Hematopoietic multipotent progenitor cell treated with erythropoietin and hydrocortisone succinate and interleukin-3 and kit ligand, for 15 days (in vitro differentiated cells): ENCODE measurements around the gene OTOP1.
"Not testable (repeated sequence)": the region's sequence is repeated elsewhere in the genome, so short reads cannot be mapped to it uniquely, and the experiment has no call there.

Experiments used
- DNase-seq: peaks from one replicate; pipeline ENCODE4 v3.0.0-alpha.2; 2015; ENCODE audit warnings: low spot score

OTOP1 gene

DNA sequence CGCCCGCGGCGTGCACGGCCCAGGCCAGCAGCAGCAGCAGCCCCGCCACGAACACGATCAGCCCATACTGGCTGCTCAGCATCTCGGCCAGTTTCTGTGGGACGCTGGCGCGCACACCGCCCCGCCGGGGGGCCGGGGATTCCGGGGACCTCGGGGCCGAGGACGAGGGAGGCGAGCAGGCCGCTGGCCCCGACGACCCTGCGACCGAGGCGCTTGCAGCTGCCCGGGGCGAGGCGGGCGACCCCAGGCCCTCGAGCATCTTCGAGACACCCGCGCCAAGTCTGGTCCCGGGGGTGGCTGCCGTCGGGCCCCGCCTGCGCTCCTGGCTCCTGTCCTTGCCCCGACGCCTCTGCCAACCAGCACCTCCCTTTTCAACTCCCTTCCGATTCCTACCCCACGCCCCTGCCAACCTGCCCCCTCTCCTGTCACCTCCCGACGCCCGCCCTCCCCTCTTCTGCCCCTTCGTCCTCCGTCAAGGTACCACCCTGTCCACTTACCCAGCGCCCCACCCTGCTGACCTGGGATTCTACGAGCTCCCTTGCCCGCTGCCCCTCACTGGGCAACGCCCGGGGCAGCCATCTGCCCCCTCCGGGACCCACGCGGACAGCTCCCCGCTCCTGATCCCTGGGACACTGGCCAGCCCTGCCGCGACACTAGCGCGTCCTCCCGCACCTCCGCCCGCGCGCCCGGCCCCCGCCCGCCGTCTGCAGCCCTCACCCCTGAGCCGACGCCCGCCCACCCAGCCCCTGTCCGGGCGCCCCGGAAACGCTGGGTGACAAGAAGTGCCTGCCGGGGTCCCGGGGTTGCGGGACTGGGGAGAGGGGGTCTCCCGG, at the start of gene OTOP1:
OTOP1 (minus strand) TSS at position 324 of the 833 bp plus-strand sequence; CDS start at position 259, 65 bp downstream.
- DNase-seq: no peak

- DNase-seq: no peak
Measured at GRCh38 chr4:4274226-4274625, 47.5 kb upstream of the OTOP1 start.

DNA sequence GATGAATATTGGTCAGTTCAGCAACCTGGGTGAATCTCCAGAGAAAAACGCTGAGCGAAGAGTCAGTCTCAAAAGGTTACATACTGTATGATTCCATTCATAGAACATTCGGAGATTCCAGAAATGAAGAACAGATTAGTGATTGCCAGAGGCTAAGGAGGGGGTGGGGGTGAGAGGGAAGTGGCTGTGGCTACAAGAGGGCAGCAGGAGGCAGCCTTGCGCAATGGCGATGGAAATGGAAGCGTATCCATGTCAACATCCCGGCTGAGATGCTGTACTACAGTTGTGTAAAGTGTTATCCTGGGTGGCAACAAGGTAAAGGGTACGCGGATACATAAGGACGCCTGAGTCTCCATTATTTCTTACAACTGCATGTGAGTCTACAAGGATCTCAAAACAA, 45.2 kb upstream of the OTOP1 start:
- DNase-seq: no peak

DNA sequence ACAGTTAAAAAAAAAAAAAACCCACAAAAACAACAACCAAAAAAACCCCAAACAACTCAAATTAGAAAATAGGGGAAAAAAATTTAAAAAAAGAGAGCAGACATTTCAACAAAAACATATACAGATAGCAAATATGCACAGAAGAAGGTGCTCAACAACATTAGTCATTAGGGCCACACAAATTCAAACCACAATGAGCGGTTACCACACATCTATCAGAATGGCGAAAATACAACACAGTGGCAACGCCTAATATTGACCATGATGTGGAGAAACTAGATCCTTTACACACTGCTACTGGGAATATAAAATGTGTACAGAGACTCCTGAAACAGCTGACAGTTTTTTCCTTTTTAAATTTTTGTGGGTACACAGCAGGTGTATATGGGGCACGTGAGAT, 43.8 kb upstream of the OTOP1 start:
- DNase-seq: no peak

- no peak for DNase-seq
Measured at GRCh38 chr4:4269856-4270255, 43.1 kb upstream of the OTOP1 start.

- DNase-seq: no peak
Measured at GRCh38 chr4:4269331-4269731, 42.6 kb upstream of the OTOP1 start.

DNA sequence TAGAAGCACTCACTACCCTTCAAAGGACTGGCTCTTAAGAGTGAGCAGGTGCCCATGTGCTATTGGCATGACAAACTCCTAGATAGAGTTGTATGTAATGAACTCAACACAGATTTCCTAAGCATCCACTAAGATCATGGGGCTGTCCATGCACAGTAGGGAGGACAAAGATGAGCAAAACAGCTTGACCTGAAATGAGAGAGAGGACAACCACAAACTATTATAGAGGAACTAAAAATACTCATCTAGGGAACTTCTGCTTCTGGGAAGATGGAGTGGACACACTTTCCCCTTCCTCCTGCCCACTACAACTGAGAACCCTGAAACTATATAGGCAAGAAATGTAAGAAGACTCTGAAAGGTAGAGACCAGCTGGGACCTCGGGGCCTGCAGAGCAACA, 42.0 kb upstream of the OTOP1 start:
- no peak for DNase-seq

DNA sequence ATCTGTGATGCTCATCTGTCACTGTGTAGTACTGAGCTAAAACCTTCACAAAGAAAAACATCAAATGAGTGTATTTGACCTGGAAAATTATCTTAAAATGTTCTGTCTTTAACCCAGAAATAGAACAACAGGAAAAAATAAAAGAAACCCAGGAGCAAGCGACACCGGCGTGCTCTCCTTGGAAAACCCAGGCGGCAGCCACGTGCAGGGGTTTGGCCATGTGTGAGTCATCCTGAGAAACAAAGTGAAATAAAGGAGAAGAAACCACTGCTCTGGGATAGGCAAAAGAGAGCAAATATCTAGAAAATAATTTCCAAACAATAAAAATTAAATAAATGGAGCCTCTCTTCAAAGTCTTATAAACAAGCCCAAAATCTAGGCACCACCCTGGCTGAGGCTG, 41.3 kb upstream of the OTOP1 start:
- no peak for DNase-seq

- peak; percentile 33 for DNase-seq
Measured at GRCh38 chr4:4260185-4260751, 33.5 kb upstream of the OTOP1 start.

GRCh38 chr4:4259484-4260100, 32.9 kb upstream of the OTOP1 start:
- DNase-seq: no peak

DNA sequence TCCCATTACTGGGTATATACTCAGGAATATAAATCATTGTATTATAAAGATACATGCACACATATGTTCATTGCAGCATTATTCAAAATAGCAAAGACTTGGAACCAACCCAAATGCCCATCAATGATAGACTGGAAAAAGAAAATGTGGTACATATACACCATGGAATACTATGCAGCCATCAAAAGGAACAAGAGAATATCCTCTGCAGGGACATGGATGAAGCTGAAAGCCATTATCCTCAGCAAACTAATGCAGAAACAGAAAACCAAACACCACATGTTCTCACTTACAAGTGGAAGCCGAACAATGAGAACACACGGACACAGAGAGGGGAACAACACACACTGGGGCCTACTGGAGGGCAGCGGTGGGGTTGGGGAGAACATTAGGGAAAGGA, 31.0 kb upstream of the OTOP1 start:
- not testable (repeated sequence) for DNase-seq

DNA sequence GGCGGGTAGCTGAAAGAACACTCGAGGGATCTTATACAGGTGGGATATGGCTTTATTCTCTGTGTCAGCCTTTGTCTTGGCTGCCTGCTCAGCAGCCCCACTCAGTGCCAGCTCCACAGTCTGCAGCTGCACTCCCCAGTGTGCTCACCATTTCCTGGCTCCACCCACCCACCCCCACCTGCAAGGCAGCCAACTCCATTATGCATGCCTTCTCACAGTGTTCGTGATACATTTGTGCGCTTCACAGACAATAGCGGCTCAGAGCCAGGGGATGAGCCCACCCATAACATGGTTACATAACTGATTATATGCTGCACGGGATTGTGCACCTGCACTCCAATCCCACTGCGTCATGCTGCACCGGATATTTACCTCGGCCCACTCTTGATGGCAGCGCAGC, 30.1 kb upstream of the OTOP1 start:
- DNase-seq: no peak

DNA sequence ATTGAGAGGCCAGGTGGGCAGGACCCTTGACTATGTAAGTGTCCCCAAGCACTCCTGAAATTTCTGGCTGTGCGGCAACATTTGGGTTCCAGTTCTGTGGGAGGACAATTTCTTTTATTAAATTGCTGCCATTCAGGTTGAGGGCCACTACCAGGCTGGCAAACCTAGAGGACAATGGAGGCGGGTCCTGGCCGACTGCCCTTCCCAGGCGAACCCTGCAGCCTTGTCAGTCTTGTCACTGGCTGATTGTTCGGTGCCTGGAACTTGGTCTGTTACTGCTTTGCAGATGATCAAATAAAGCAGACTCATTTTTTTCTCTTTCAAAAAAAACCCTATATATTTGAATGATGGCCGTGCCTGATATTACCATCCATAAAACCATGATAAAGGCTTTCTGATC, 27.9 kb upstream of the OTOP1 start:
- DNase-seq: no peak

GRCh38 chr4:4254199-4254598, 27.5 kb upstream of the OTOP1 start:
- DNase-seq: no peak

GRCh38 chr4:4249866-4250265, 23.1 kb upstream of the OTOP1 start:
- DNase-seq: no peak

DNA sequence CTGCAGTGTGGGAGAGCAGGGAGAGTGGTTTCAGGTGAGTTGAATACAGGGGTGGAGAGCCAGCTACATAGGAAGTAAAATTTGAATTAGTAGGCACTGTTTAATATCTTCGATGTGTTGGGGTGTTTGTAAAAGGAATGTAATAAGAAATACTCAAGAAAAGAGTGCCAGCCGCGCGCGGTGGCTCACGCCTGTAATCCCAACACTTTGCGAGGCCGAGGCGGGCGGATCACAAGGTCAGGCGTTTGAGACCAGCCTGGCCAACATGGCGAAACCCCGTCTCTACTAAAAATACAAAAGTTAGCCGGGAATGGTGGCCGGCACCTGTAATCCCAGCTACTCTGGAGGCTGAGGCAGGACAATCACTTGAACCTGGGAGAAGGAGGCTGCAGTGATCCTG, 22.6 kb upstream of the OTOP1 start:
- not testable (repeated sequence) for DNase-seq

DNA sequence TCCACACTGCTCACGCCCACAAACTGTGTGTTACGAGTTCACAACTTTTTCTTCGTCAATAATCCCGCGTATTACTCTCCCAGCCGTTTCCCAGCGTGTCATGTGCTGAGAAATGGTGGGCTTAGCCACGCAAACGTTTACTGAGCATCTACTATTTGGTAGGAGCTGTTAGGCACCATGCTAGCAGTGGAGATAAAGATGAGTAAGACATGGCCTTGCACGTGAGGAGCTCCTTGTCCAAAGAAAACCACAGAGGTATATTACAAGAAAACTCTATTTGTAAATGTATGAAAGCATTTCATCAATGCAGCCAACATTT, 22.1 kb upstream of the OTOP1 start:
- peak; percentile 20 for DNase-seq

- peak; percentile 96 for DNase-seq
Measured at GRCh38 chr4:4248029-4248884, 21.5 kb upstream of the OTOP1 start, which contains the start of gene TMEM128. Gene TMEM128, minus strand, starts transcription at chr4:4248223. Its CDS starts 21 bp downstream, at chr4:4248202.

DNA sequence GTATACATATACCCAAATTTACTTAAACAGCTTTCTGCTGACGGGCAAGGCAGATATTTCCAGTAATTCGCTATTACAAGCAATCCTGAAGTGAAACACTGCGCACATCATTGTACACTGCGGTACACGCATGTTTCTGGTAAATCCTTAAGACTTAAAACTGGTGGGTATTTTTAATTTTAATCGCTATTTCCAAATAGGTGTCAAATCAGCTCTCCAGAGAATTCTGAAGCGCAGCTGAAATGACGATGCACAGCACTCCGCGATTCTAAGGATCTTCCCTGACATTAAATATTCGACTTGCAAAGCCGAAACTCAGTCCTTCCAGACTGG, 20.9 kb upstream of the OTOP1 start:
- no peak for DNase-seq

GRCh38 chr4:4245172-4245571, 18.4 kb upstream of the OTOP1 start:
- DNase-seq: no peak

DNA sequence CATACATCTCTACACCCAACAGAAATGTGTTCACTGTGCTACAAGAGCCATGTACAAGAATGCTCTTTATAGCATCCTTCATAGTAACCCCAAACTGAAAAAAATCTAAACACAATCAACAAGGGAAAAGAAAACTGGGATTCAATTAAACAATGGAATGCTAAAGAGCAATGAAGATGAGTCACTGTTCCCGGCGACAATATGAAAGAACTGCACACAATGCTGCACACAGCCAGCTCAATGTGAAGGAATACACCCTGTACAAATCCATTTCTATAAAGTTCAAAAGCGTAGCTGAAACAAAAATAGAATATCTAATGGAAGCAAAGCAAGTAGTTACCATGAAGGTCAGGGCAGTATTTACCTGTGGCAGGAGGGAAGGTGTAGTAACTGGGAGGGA, 12.8 kb upstream of the OTOP1 start:
- not testable (repeated sequence) for DNase-seq

GRCh38 chr4:4233610-4234009, 6.9 kb upstream of the OTOP1 start:
- no peak for DNase-seq

GRCh38 chr4:4228356-4228668, 1.6 kb upstream of the OTOP1 start:
- no peak for DNase-seq
